Stimulated activated naive CD4-positive, alpha-beta T cell treated with Interleukin-2 at 50 U/mL for 16 hours (primary cell): ENCODE results near the gene FAM168B.

ENCODE experiments used
- DNase-seq: peaks from one replicate; lab custom pipeline; 2025; lab: John Stamatoyannopoulos, UW

FAM168B gene

DNA sequence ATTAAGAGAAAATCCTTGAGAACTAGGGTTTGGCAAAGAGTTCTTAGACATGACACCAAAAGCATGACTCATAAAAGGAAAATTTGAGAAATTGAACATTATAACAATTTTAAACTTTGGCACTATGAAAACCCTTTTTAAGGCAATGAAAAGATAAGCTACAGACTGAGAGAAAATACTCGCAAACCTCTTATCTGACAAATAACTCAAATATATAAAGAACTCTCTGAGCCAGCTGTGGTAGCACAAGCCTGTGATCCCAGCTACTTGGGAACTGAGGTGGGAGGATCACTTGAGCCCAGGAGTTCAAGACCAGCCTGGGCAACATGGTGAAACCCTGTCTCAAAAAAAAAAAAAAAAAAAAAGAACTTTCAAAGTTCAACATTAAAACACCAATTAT, 70.5 kb downstream of the FAM168B start:
- DNase-seq = no peak

DNA sequence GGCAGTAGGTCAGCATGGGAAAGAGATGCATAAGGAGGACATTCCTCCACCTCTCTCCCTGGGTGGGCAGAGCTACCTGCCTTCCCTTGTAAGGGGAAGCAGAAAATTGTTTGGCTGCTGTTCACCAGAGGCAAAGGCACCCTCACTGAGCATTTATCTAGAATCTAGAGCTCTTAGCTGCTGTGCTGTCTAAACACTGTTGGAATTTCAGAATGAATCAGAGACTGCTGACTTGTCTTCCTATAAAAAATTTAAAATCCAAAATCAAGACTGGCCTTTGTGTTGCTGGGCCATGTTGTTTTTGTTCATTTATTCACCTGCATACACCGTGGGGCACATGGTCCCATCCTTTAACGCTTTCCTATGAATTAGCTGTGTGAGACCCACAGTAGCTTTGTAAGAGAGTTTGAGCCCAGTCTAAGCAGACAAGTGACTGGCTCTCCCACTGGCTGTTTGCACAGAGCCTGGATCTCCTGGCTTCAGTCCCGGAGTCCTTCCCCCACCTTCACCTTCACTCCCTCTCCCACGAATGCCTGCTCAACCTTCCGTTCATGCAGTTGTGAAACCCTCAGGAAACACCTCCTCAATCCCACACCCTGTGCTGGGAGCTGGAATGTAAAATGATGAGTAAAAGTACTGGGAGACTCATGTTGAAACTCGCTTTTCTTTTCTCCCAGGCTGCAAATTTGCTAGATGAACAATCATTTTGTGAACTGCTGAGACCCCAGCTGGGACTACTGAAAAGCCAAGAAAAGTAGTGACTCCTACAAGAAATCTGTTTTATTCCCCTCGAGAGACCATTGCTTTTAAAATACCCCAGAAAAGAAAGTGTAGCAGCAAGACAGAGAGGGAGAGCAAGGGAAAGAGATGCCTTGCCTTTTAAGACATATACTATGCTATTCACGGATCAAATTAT, 76.2 kb downstream of the FAM168B start:
- no peak for DNase-seq

DNA sequence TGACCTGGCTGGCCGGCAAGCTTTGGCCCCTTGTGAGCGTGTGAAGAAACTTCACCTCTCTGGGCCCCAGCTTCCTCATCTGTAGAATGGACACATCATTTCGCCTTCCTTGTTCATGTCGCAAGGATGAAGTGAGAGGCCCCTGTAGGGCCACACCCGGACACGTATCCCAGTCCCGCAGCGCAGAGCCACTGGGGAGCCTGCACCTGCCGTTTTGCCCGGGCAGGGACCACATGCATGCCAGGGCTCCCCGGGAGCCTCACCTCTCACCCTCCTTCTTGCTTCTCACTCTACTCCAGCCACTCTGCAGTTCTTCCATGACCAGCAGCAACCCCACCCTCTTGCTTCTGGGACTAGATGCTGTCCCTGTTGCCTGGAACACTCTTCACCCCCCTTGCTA, 77.5 kb downstream of the FAM168B start:
- no peak for DNase-seq

DNA sequence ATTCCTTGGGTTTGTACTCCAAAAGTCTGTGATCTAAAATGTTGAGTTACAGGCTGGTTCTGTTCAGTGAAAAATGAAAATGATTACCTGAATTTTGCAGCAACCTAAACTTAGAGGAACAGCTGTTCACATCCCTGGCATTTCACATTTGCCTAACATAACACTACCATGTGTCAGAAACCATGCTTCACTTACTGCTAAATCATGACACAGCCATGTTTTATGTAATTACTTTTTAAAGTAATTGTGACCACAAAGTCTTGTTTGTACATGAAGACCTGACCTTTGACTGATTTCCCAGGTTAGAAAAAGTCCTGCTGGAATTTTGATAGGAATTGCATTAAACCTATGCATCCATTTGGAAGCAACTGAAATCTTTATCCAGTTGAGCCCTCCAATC, 79.1 kb downstream of the FAM168B start:
- DNase-seq = no peak

DNA sequence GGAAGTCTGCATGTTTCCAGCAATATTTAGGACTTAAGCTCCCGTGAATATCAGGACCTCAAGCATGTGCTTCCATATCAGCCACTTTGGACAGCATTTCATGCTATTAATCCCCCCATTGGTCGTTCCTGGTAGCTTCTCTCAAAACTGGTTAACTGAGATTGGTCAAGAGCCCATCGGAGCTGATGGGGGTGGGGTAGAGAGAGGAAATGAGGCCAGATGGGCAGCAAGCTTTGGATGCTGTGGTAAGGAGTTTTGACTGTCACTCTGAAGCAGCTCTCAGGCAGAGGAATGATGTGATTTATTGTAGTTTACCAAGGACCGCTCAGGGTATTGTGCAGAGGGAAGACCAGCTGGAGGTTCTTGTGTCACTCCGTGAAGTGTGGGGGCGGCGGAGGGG, 81.8 kb downstream of the FAM168B start:
- no peak for DNase-seq

DNA sequence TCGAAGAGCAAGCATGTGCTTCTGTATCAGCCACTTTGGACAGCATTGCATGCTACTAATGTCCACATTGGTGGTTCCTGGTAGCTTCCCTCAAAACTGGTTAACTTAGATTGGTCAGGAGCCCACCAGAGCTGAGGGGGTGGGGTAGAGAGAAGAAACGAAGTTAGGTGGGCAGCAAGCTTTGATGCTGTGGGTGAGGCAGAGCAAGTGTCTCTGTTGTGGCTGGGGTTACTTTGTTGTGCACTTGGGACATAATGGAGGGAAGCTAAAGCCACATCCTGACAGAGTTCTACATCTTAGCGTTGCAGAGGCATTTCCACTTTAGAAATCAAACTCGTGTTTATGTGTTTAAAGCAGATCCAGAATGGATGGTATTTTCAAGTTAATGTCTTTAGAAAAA, 82.7 kb downstream of the FAM168B start:
- no peak for DNase-seq

DNA sequence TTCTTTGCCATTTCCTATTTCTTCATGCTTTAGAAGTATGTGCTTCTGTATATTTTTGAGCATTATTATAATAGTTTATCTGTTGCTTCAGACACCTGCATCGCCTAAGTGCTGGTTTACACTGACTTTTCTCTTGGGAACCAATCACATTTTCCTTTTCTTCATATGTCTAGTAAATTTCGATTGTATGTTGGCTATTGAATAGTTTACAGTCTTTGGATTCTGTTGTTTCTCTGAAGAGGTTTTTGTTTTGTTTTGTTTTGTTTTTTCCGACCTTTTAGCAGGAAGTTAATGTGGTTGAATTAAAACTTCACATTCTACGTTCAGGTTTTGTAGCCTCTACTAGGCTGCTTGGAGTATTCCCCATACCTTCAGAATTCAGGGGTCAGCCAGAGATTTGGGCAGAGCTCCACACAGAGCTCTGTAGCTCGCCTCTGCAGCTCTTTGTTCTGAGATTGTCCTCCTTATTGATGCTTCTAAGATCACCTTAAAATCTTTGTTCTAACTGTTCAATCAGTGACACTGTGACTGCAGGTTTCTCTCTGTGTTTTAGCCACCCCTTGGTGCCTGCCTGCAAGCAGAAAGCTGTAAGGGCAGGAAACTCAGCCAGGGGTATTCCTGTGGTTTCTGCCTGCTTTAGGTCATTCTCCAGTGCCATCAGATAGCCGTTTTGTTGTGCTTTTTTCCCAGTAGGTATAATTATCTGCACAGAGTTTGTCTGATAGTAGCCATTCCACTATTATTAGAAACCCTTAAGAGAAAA, 83.4 kb downstream of the FAM168B start:
- no peak for DNase-seq

DNA sequence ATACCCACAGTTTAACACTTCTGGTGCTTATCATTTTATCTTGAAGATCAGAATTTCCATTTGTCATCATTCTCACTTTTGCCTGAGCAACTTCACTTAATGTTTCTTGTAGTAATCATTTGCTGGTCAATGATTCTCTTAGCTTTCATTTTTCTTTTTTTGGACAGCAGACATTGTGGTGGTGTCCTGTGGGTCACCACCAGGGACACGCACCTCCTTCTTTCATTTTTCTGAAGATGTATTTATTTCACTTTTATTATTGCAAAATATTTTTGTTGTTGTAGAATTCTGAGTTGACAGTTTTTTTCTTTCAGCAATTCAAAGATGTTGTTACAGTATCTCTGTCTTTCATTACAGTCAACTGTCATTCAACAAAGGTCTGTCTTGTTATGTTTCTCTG, 84.3 kb downstream of the FAM168B start:
- no peak for DNase-seq

DNA sequence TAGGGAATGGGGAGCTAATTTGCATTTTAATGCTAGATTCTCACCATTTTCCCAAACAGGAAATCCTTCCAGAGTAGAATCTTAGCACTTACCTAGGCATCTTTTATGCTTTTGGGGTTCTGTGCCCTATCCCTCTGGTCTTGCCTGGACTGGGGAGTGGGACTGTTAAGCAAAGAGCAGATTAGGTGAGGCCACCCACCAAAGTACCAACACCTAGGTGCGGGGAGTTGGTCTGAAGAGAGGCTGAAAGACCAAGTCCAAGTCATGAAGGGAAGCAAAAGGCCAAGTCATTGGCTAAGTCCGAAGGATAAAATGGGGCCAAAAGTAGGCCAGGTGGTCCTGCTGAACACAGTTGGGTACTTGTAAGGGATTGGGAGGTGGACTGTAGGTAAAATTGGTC, 86.7 kb downstream of the FAM168B start:
- DNase-seq = no peak

DNA sequence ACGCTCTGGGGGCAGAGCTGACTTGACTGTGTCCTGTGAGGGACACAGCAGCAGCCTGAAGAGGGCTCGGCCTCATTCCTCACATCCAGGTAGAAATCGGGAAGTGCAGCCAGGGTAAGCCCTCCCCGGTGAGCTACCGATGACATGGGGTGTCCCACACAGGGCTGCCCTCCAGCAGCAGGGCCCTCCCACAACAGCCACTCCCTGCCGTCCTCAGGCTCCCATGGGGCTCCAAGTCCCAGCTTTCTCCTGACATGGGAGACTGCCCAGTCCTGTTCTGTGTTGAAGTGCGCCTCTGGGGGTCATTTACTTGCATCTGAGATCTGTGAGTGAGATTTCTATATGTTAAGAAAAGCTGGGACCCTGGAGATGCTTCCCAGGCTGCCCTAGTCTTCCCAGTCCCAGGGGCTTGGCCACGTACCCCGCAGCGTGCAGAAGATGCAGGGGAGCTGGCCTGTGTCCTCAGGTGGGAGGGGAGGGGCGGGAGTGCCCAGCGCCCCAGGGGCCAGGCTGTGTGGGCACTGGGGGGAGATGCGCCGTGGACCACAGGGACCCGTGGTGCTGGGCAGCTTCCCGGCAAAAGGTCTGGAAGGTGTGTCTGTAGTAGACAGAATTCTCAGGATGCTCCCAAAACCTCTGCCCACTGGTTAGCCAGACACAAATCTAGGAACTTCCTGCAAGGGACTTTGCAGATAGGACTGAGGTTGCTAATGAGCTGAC, 87.9 kb downstream of the FAM168B start:
- no peak for DNase-seq

DNA sequence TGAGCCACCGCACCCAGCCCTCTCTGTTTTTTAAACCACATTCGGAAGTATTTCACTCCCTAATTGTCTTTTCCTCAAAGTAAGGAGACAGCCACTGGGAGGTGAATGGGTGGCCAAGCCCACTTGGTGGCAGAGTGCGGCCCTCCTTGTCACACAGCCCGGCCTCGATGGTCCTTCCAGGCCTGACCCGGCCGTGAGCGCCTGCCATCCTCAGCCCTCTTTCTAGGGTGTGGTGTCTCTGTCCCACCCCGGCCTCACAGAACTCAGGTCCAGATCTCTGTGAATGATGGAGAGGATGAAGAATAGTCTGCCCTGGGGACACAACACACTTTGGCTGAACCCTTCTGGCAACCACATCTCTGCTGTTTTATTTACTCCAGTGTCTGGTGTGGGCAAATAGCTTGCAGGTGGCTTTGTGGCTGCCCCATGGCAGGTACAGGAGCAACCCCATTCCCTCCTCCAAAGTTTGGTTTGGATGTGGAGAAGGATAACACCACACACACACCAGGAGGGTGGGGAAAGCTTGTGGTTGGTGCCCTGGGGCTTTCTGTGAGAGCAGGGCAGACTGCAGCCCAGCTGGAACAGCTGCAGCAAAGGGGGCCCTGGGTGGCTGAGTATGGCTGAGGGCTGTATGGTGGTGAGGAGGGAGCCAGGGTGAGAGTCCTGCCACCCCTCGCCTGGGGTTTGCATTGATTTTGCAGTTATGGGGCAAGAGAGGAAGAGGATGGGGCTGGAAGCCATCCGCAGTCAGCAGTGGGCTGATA, 88.6 kb downstream of the FAM168B start:
- DNase-seq = no peak

DNA sequence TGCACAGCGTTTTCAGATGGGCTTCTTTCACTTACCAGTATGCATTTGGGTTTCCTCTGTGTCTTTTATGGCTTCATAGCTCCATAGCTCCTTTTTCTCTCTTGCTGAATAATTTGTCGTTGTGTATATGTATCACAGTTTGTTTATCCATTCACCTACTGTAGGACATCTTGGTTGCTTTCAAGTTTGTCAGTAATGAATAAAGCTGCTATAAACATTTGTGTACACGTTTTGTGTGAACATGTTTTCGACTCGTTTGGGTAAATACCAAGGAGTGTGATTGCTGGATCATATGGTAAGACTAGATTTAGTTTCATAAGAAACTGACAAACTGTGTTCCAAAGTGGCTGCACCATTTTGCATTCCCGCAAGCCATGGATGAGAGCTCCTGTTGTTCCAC, 94.7 kb downstream of the FAM168B start:
- DNase-seq = no peak
